ENCODE measurements around the gene CCR3.

Gene CCR3

DNA sequence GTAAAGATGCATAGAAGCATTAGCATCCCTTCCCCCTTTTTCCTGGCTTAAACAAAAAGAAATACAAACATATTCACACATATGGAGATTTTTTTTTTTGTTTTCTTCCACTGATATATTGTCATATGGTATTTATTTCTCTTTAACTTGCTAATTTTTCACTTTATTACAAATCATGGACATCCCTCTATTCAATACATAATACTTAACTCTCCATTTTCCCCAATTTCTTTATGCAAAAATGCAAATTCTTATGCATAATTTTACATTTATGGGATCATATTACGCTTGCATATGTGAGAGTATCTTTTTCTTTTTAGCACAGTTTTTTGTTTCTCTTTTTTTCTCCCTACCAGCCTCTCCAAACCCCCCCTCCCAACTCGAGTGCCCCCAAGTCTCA, 48.8 kb downstream of the CCR3 start:
- Histone ChIP-seq H3K4me3 (ENCODE audit: low read depth, low read length) (no peak overlapping the region), H3K36me3 (ENCODE audit: control insufficient read depth, insufficient read depth, low read length) (no peaks in the 10 kb centered on the region), H3K9me3 (ENCODE audit: control insufficient read depth, insufficient read depth, low read length) (no peaks in the 10 kb centered on the region), H3K9ac (ENCODE audit: low read depth, low read length) (no peak overlapping the region), H3K27me3 (ENCODE audit: control insufficient read depth, insufficient read depth, low read length) (no peaks in the 10 kb centered on the region), H3K4me1 (ENCODE audit: control insufficient read depth, insufficient read depth, low read length) (no peaks in the 10 kb centered on the region)

DNA sequence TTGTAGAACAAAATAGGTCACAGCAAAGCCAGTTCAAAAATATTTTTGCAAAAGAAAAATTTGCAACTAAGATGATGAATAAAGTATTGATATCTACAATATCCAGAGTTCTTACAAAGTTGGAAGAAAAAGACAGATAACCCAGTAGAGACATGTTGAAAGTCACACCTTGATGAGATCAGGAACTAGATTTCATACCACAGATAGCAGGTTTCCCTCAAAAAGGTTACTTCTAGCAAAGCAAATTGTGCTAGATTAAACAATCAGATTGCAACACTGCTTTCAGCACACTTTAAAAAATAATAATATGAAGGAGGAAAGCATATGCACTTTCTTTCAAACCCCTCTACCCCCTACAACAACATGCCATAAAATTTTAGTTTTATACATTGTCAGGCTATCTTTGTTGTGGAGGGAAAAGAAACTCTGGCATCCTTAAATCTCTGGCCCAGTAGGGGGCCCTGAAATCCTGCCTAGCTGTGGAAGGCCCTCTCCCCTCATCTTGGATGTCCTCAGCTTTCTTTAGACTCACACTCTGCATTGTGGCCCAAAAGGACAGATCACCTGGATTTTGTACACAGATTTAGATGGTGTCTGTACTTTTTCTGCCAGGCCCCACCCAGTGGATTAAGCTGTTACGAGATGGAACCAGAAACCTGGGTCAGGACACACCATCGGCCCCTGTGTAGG, 50.9 kb downstream of the CCR3 start:
- Histone ChIP-seq H3K36me3 (ENCODE audit: control insufficient read depth, insufficient read depth, low read length) (no peaks in the 10 kb centered on the region), H3K4me3 (ENCODE audit: low read depth, low read length) (no peak overlapping the region), H3K27me3 (ENCODE audit: control insufficient read depth, insufficient read depth, low read length) (no peaks in the 10 kb centered on the region), H3K9me3 (ENCODE audit: control insufficient read depth, insufficient read depth, low read length) (no peaks in the 10 kb centered on the region), H3K9ac (ENCODE audit: low read depth, low read length) (no peak overlapping the region), H3K4me1 (ENCODE audit: control insufficient read depth, insufficient read depth, low read length) (no peaks in the 10 kb centered on the region)

DNA sequence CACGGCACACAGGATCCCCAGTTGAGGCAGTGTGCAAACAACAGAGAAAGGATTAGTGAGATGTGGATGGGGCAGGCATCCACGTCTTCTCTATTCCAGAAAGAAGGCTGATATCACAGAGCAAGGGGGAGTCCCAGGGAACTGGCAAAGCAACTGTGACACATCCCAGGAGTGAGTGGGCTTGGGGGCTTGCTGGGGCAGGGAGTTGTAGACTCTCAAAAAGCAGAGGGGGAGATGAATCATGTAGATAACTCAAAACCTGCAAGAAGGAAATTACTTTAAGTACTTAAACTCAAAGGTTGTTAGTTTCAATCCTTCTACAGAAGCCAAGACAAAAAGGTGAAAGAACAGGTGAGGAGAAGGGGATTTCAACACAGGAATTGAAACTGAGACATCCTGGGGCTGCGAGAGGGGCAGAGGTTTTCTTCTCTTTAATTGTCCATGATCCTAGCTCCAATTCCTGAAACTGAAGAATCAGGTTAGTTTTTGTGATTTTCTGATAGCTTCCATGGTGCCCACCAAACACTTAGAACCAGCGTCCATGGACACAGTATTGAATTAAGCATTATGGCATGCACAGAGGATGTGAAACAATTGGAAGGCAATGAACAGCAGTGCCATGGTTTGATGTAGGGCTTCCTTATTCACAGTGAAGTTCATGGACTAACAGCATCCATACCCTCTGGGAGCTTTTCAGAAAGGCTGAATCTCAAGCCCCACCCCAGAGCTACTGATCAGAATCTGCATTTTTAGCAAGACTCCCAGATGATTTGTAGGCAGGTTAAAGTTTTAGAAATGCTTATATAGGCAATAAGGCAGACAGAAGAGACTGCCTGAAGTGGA, 52.0 kb downstream of the CCR3 start:
- H3K9me3 ChIP-seq (ENCODE audit: control insufficient read depth, insufficient read depth, low read length), result no peaks in the 10 kb centered on the region
- no peaks in the 10 kb centered on the region for H3K4me1 ChIP-seq (ENCODE audit: control insufficient read depth, insufficient read depth, low read length)
- no peak overlapping the region for H3K4me3 ChIP-seq (ENCODE audit: low read depth, low read length)
- H3K36me3 ChIP-seq (ENCODE audit: control insufficient read depth, insufficient read depth, low read length), result no peaks in the 10 kb centered on the region
- no peak overlapping the region for H3K9ac ChIP-seq (ENCODE audit: low read depth, low read length)
- H3K27me3 ChIP-seq (ENCODE audit: control insufficient read depth, insufficient read depth, low read length), result no peaks in the 10 kb centered on the region

DNA sequence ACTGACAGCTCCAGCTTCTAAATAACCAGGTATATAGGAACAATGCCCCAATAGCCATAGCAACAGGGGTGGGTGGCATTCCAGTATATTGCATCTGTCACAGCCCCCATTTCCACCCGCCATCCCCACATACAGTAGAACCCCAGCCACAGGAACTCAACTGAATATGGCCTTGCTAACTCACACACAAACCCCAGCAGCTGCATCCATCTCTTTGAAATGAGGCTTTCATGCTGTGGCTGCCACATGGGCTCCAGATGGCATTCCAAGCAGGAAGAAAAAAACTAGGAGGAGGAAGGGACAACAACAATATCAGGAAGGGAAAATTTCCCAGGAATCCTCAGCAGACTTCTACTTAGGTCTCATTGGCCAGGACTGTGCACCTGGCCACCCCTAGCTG, 54.6 kb downstream of the CCR3 start:
- H3K27me3 ChIP-seq (ENCODE audit: control insufficient read depth, insufficient read depth, low read length), result no peaks in the 10 kb centered on the region
- no peaks in the 10 kb centered on the region for H3K9me3 ChIP-seq (ENCODE audit: control insufficient read depth, insufficient read depth, low read length)
- no peaks in the 10 kb centered on the region for H3K4me1 ChIP-seq (ENCODE audit: control insufficient read depth, insufficient read depth, low read length)
- H3K9ac ChIP-seq (ENCODE audit: low read depth, low read length), result no peak overlapping the region
- no peak overlapping the region for H3K4me3 ChIP-seq (ENCODE audit: low read depth, low read length)
- H3K36me3 ChIP-seq (ENCODE audit: control insufficient read depth, insufficient read depth, low read length), result no peaks in the 10 kb centered on the region

DNA sequence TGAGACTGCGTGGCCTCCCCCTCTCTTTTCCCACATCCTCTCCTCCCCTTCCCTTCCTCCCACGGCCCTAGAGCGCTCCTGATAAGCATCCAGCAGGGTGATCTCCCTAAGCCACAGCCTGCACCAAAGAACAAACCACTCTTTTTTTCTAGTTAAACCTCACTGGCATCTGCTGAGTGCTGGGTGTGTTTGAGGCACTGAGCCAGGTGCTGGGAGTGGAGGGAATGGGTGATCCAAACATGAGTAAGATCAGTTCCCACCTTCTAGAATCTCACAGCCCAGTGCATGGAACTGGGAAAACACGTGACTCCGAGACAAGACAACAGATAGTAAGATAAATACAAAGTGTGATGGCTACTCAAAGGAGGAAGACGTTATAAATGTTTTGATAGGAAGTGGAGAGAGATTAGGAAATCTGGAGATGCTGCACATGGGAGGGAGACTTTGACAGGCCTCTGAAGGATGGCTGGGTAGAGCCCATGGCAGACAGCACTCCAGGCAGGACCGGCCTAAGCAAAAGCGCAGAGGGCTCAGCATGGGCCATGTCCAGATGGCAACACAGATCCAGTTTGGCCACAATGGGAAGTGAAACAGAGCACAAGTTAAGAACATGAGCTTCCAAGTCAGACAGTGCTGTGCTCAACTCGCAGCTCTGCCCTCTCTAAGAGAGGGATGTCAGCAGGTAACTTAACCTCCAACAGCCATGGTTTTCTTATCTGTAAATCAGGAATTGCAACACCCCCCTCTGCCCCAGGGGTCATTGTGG, 55.6 kb downstream of the CCR3 start:
- Histone ChIP-seq H3K9me3 (ENCODE audit: control insufficient read depth, insufficient read depth, low read length) (no peaks in the 10 kb centered on the region), H3K4me1 (ENCODE audit: control insufficient read depth, insufficient read depth, low read length) (no peaks in the 10 kb centered on the region)

DNA sequence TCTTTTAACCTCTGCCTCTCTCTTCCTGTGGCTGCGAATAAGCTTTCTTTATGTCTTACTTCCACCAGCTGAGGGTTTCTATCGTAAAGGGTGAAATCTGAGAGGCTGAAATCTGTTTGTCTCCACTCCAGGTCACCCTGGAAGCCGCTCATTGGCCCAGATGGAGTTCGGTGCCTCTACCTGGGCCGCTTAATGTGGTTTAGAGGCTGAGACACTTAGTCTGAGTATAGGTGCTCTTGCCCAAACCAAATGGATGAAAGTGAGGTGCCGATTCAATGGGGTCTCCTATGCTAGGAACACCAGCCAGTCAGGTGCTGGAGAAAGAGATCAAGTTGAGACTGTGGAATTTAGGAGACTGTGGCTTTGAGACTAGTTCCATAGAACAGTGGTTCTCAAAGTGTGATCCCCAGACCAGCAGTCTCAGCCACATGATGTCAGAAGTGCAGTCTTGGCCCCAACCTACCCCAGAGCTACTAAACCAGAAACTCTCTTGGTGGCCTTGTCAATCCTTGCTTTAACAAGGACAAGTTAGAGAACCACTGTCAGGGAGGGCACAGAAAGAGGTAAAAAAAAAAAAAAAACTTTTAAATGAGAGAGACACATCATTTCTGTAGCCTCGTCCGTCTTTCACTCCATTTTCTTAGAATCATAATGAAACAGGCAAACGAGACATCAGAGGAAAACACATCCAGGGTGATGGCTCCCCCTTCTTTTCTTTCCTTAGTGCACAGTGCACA, 56.8 kb downstream of the CCR3 start:
- no peak overlapping the region for H3K4me3 ChIP-seq (ENCODE audit: low read depth, low read length)
- no peaks in the 10 kb centered on the region for H3K9me3 ChIP-seq (ENCODE audit: control insufficient read depth, insufficient read depth, low read length)
- H3K27me3 ChIP-seq (ENCODE audit: control insufficient read depth, insufficient read depth, low read length), result no peaks in the 10 kb centered on the region
- no peaks in the 10 kb centered on the region for H3K4me1 ChIP-seq (ENCODE audit: control insufficient read depth, insufficient read depth, low read length)
- no peaks in the 10 kb centered on the region for H3K36me3 ChIP-seq (ENCODE audit: control insufficient read depth, insufficient read depth, low read length)
- no peak overlapping the region for H3K9ac ChIP-seq (ENCODE audit: low read depth, low read length)

More for the DNA sequence above, 55.6 kb downstream of the CCR3 start:
- Histone ChIP-seq H3K9ac (ENCODE audit: low read depth, low read length) (no peak overlapping the region), H3K36me3 (ENCODE audit: control insufficient read depth, insufficient read depth, low read length) (no peaks in the 10 kb centered on the region), H3K27me3 (ENCODE audit: control insufficient read depth, insufficient read depth, low read length) (no peaks in the 10 kb centered on the region), H3K4me3 (ENCODE audit: low read depth, low read length) (no peak overlapping the region)

DNA sequence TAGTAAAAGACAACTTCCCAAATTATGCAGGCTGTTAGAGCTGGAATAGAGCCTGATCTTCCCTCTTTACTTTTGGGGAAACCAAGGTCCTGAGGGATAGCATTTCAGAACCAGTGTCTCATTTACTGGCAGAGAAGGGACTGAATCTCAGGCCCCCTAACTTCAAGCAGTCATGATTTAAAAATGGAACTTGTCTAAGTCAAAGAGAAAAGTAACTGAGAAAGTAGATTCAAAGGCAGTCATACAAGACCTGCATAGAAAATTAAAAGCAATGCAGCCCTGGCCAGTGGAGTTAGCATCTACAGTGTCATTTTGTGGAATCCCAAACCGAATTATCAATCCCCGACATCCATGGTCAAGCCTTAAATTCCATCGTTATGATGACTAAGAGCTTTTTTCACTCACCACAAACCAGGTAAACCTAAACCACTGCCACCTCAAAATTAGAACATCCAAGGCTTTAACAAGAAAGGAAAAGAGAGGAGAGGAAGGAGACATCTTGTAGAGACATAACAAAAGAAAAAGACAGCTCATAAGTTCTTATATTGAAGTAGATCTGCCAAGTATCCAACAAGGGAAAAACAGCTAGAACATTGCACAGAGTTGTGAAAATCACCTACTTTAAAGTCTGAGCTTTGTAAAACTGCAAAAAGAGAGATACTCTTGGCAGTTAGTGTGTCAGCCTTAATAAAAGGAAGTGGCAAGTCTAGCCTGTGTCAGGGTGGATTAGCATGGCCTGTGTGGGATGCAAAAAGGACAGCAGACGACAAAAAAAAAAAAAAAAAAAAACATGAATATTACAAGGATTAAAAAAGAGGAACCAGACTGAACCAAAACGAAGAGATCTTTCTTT, 57.6 kb downstream of the CCR3 start:
- no peak overlapping the region for H3K4me3 ChIP-seq (ENCODE audit: low read depth, low read length)
- H3K9me3 ChIP-seq (ENCODE audit: control insufficient read depth, insufficient read depth, low read length), result no peaks in the 10 kb centered on the region
- no peak overlapping the region for H3K9ac ChIP-seq (ENCODE audit: low read depth, low read length)
- no peaks in the 10 kb centered on the region for H3K36me3 ChIP-seq (ENCODE audit: control insufficient read depth, insufficient read depth, low read length)
- H3K4me1 ChIP-seq (ENCODE audit: control insufficient read depth, insufficient read depth, low read length), result no peaks in the 10 kb centered on the region
- H3K27me3 ChIP-seq (ENCODE audit: control insufficient read depth, insufficient read depth, low read length), result no peaks in the 10 kb centered on the region

DNA sequence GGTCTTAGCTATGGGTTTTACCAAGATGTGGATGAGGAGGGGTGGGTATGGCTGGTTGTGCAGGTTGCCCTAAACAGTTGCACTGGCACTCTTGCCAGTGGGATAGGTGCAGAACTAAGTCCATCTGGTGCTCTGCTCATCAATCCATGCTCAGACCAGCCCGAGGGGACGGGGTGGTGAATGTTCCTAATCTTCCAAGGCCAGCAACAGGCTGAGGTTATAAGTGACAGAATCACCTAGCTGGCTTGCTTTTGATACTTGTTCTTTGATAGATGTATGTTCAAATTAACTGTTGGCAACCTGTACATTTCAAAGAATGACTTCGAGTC, 58.2 kb downstream of the CCR3 start:
- no peak overlapping the region for H3K9ac ChIP-seq (ENCODE audit: low read depth, low read length)
- no peaks in the 10 kb centered on the region for H3K9me3 ChIP-seq (ENCODE audit: control insufficient read depth, insufficient read depth, low read length)
- no peaks in the 10 kb centered on the region for H3K27me3 ChIP-seq (ENCODE audit: control insufficient read depth, insufficient read depth, low read length)
- no peak overlapping the region for H3K4me3 ChIP-seq (ENCODE audit: low read depth, low read length)
- H3K4me1 ChIP-seq (ENCODE audit: control insufficient read depth, insufficient read depth, low read length), result no peaks in the 10 kb centered on the region
- no peaks in the 10 kb centered on the region for H3K36me3 ChIP-seq (ENCODE audit: control insufficient read depth, insufficient read depth, low read length)

DNA sequence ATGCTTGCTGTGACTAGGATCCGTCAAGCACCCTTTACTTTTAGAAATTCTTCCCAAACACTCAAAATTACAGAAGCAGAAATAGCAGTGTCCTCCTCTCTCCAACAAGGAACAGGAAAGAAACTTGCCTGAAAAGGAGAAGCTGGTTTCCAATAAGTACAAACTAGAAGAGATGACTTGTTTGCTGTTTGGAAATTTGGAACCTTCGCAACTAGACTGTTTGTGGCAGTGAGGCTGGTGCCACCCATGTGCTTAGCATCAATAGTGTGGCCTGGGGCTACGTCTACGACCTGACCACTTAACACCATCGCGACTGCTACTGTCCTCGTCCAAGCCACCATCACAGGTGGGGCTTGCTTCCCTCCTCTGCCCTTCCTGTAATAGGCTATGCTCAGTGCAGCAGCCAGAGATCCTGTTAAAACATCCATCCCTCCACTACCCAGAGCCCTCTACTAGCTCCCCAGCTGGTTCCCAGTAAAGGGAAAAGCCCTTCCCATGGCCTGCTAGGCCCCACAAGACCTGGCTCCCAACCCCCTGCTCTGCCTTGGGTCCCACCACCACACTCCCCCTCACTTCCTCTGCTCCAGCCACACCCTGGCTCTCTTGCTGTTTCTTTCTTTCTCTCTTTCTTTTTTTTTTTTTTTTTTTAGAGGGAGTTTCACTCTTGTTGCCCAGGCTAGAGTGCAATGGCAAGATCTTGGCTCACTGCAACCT, 59.0 kb downstream of the CCR3 start:
- no peaks in the 10 kb centered on the region for H3K9me3 ChIP-seq (ENCODE audit: control insufficient read depth, insufficient read depth, low read length)
- H3K4me3 ChIP-seq (ENCODE audit: low read depth, low read length), result no peak overlapping the region
- no peaks in the 10 kb centered on the region for H3K27me3 ChIP-seq (ENCODE audit: control insufficient read depth, insufficient read depth, low read length)
- no peak overlapping the region for H3K9ac ChIP-seq (ENCODE audit: low read depth, low read length)
- no peaks in the 10 kb centered on the region for H3K4me1 ChIP-seq (ENCODE audit: control insufficient read depth, insufficient read depth, low read length)
- no peaks in the 10 kb centered on the region for H3K36me3 ChIP-seq (ENCODE audit: control insufficient read depth, insufficient read depth, low read length)

DNA sequence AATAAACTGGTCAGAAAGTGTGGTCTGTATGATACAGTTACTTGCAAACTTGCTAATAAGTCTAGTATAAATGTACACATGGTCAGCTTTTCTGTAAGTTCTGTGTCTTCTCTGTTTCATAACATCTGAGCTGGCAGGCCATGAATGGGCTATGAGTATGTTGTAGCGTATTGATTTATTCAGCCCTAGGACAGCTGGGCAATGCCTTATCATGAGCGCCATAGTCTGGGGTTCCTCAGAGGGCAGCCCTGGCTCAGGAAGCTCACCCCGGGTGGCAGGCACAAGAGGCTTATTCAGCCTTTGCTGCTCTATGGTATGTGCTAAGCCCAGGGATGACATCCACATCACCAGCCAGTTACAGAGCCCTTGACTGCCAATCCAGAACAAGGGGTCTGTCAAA, 61.0 kb downstream of the CCR3 start:
- Histone ChIP-seq H3K4me3 (ENCODE audit: low read depth, low read length) (no peak overlapping the region), H3K9ac (ENCODE audit: low read depth, low read length) (no peak overlapping the region), H3K4me1 (ENCODE audit: control insufficient read depth, insufficient read depth, low read length) (no peaks in the 10 kb centered on the region), H3K9me3 (ENCODE audit: control insufficient read depth, insufficient read depth, low read length) (no peaks in the 10 kb centered on the region), H3K36me3 (ENCODE audit: control insufficient read depth, insufficient read depth, low read length) (no peaks in the 10 kb centered on the region), H3K27me3 (ENCODE audit: control insufficient read depth, insufficient read depth, low read length) (no peaks in the 10 kb centered on the region)

All from iPS-15b (cell line).